Hepatocyte (in vitro differentiated cells): Measurements from ENCODE around the gene GPR61. TPM values are rescaled to one million over a fixed set of nuclear protein-coding genes. Genes with fewer than 3 reads are reported as not detected.

ENCODE experiments used
- DNase-seq: peaks from one replicate; pipeline ENCODE4 v3.0.0-alpha.2; 2016; ENCODE audit warnings: low spot score
- H2AFZ ChIP-seq: fragments of 200-600 bp; sonication (generic); 2 replicates; pipeline ENCODE4 v1.6.0; 2016; ENCODE audit warnings: antibody characterized with exemption, mild to moderate bottlenecking
- H3K27ac ChIP-seq: fragments of 200-600 bp; sonication (generic); 2 replicates; pipeline ENCODE4 v1.5.1; 2016; ENCODE audit warnings: mild to moderate bottlenecking
- H3K27me3 ChIP-seq: fragments of 200-600 bp; sonication (generic); 2 replicates; pipeline ENCODE4 v1.6.1; 2016
- H3K36me3 ChIP-seq: fragments of 200-600 bp; sonication (generic); replicated peaks from 2 replicates; pipeline ENCODE4 v1.5.1; 2016; ENCODE audit warnings: low read depth; ENCODE audit not compliant: insufficient read depth
- H3K4me1 ChIP-seq: fragments of 200-600 bp; sonication (generic); 2 replicates; pipeline ENCODE4 v1.5.1; 2016; ENCODE audit warnings: mild to moderate bottlenecking, moderate library complexity; ENCODE audit not compliant: insufficient read depth
- H3K4me2 ChIP-seq: fragments of 200-600 bp; sonication (generic); 2 replicates; pipeline ENCODE4 v1.6.0; 2016
- H3K4me3 ChIP-seq: fragments of 200-600 bp; sonication (generic); 2 replicates; pipeline ENCODE4 v1.5.1; 2016; ENCODE audit warnings: mild to moderate bottlenecking
- H3K79me2 ChIP-seq: fragments of 200-600 bp; sonication (generic); 2 replicates; pipeline ENCODE4 v1.6.0; 2017; ENCODE audit warnings: mild to moderate bottlenecking
- H3K9me2 ChIP-seq: fragments of 200-600 bp; sonication (generic); replicated peaks from 2 replicates; pipeline ENCODE4 v1.6.0; 2017; ENCODE audit warnings: mild to moderate bottlenecking; ENCODE audit not compliant: insufficient read depth
- H3K9me3 ChIP-seq: fragments of 200-600 bp; sonication (generic); 2 replicates; pipeline ENCODE4 v1.5.1; 2016; ENCODE audit warnings: low read depth, mild to moderate bottlenecking
- H4K20me1 ChIP-seq: fragments of 200-600 bp; sonication (generic); 2 replicates; pipeline ENCODE4 v1.6.0; 2016; ENCODE audit warnings: mild to moderate bottlenecking; ENCODE audit not compliant: insufficient read depth, poor library complexity, severe bottlenecking
- CTCF ChIP-seq: fragments of 200-600 bp; sonication (generic); IDR thresholded peaks from 2 replicates; pipeline ENCODE4 v1.5.1; 2016; ENCODE audit warnings: antibody characterized with exemption, mild to moderate bottlenecking; ENCODE audit not compliant: poor library complexity
- EZH2 ChIP-seq: fragments of 200-600 bp; sonication (generic); IDR thresholded peaks from 2 replicates; pipeline ENCODE4 v1.6.1; 2016; ENCODE audit warnings: antibody characterized with exemption, mild to moderate bottlenecking, borderline replicate concordance
- EZH2phosphoT487 ChIP-seq: fragments of 200-600 bp; sonication (generic); IDR thresholded peaks from one replicate; pipeline ENCODE4 v1.6.1; 2018; ENCODE audit warnings: antibody characterized with exemption, mild to moderate bottlenecking, low read depth, moderate library complexity; ENCODE audit not compliant: unreplicated experiment, severe bottlenecking
- WGBS: methylation state at CpG from one replicate; pipeline ENCODE4 v1.1.6; 2016; ENCODE audit warnings: low lambda C conversion rate; ENCODE audit errors: missing lambda C conversion rate; 5-methylcytosine and 5-hydroxymethylcytosine counted together
- polyA plus RNA-seq: library from polyadenylated mRNA; unstranded; fragments of >200 nt; fragmentation: Nextera tagmentation; extraction: Ambion mirVana; gene quantifications from 2 replicates; pipeline ENCODE4 v1.2.1, GENCODE V29; 2016
- total RNA-seq: library from RNA; depleted of rRNA; stranded (reverse); fragments of >200 nt; gene quantifications from 2 replicates; pipeline ENCODE4 v1.2.3, GENCODE V29; 2014

GPR61 gene
- total and polyA plus RNA-seq, 2 experiments from 2014 or later = 0.50 to 1.1 TPM

- H3K9me2 ChIP-seq = no peaks in the 10 kb centered on the region
- H3K79me2 ChIP-seq = peaks cover 3% of the 10 kb centered on the region
- no peak overlapping the region for H2AFZ ChIP-seq
- H3K27me3 ChIP-seq = no peaks in the 10 kb centered on the region
- no peak overlapping the region for H3K27ac ChIP-seq
- TF ChIP-seq EZH2phosphoT487 (no peak), CTCF (no peak), EZH2 (no peak)
- H3K4me1 ChIP-seq = no peaks in the 10 kb centered on the region
- no peak overlapping the region for H3K4me3 ChIP-seq
- H4K20me1 ChIP-seq = no peaks in the 10 kb centered on the region
- H3K36me3 ChIP-seq = no peaks in the 10 kb centered on the region
- 87% methylated on average over 5 of the region's 5 CpGs for WGBS
- H3K9me3 ChIP-seq = no peaks in the 10 kb centered on the region
- no peak for DNase-seq
- H3K4me2 ChIP-seq = no peak overlapping the region
Measured at GRCh38 chr1:109501644-109502363, 37.9 kb upstream of the GPR61 start.

DNA sequence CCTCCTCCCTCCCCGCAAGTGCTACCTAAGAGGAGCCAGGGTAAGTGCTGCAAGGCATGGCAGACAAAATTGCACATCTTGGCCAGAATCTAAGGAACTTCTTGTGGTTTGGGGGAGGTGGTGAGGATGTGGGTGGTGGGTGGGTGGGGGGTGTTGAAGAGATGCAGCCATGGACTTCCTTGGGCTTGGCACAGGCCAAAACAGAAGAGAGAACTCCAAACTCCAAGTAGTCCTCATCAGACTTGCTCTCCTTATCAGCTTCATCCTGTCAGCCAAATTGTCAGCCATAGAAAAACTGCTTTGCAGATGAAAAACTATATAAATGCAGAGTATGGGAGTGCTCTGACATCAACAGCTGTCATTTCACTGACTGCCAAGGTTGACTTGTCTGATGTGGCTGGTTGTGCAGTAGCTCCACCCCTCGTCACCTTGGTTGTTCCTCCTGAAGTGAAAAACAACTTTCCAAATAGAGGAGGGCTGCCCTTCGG lies 37.3 kb upstream of the GPR61 start:
- no peak for DNase-seq
- Histone ChIP-seq H3K4me3 (no peak overlapping the region), H3K27ac (no peak overlapping the region), H3K36me3 (no peaks in the 10 kb centered on the region), H3K4me2 (no peak overlapping the region), H3K79me2 (peaks cover under 1% of the 10 kb centered on the region), H4K20me1 (no peaks in the 10 kb centered on the region), H2AFZ (no peak overlapping the region), H3K9me3 (no peaks in the 10 kb centered on the region), H3K27me3 (no peaks in the 10 kb centered on the region), H3K9me2 (no peaks in the 10 kb centered on the region), H3K4me1 (no peaks in the 10 kb centered on the region)
- no peak for TF ChIP-seq EZH2
- no peak for TF ChIP-seq CTCF
- no peak for TF ChIP-seq EZH2phosphoT487
- WGBS = 95% methylated on average over 3 of the region's 3 CpGs

DNA sequence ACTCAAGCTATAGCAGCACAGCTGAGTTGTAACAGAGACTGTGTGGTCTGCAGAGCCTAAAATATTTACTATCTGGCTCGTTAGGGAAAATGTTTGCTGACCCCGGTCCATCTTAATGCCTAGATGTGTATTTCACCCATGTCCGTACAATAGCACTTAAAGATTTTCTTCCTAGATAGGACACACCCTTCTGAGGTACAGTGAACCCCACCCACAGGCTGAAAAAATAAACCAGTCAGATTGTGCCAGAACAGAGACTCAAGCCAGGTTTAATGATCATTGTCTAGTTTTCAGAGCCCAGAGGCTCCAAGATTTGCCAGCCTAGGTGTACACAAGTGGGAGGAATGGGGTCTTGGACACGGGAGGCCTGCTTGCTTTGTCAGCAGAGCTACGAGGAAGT lies 35.7 kb upstream of the GPR61 start:
- Histone ChIP-seq H3K27me3 (no peaks in the 10 kb centered on the region), H2AFZ (no peak overlapping the region), H3K4me1 (no peaks in the 10 kb centered on the region), H3K79me2 (no peaks in the 10 kb centered on the region), H3K27ac (no peak overlapping the region), H4K20me1 (no peaks in the 10 kb centered on the region), H3K4me3 (no peak overlapping the region), H3K36me3 (no peaks in the 10 kb centered on the region), H3K9me3 (no peaks in the 10 kb centered on the region), H3K4me2 (no peak overlapping the region), H3K9me2 (no peaks in the 10 kb centered on the region)
- TF ChIP-seq EZH2phosphoT487 = no peak
- no peak for TF ChIP-seq CTCF
- no peak for TF ChIP-seq EZH2
- DNase-seq = no peak
- 65% methylated on average over 5 of the region's 5 CpGs for WGBS
